Measurements from ENCODE around the gene BAG5.
"Not testable (repeated sequence)": the region's sequence is repeated elsewhere in the genome, so short reads cannot be mapped to it uniquely, and the experiment has no call there.

Gene BAG5

DNA sequence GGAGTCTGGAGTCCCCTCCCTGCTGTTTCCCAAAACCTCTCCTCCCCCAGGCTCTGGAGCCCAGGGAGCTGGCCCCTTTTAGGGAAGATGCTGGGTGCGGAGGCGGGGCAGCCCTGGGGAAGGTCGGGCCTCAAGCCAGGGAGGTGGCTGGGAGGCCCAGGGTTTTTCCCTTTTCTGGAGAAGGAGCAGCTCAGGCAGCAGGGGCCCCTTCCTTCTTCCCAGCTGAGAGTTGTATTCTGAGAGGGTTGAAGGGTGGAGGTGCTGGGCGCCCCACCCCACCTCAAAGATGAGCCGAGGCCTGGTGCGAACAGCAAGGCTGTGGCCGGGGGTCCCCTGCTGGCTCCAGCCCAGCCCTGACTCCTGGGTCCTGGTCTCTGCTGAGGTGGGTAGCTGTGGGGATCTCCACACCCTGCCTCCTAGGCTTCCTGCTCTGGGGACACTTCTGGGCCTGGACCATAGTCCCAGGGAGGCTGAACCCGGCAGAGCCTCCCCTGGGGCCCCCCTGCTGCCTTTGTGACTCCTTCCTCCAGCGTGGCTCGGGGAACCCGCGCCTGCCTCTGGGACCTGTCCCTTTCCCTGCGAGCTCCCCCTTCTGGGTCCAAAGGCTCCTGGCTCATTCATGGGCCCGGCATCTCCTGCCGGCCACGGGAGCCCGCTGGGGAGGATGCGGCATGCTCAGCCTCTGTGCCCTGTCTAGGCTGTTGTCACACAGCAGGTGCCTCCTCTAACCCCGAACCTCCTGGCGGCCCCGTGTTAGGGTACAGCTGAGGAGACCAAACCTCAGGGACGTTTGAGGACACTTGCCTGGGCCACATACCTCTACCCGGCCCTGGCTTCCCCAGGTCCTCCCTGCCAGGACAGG, 29.1 kb downstream of the BAG5 start:
- DNase-seq, result no peak

DNA sequence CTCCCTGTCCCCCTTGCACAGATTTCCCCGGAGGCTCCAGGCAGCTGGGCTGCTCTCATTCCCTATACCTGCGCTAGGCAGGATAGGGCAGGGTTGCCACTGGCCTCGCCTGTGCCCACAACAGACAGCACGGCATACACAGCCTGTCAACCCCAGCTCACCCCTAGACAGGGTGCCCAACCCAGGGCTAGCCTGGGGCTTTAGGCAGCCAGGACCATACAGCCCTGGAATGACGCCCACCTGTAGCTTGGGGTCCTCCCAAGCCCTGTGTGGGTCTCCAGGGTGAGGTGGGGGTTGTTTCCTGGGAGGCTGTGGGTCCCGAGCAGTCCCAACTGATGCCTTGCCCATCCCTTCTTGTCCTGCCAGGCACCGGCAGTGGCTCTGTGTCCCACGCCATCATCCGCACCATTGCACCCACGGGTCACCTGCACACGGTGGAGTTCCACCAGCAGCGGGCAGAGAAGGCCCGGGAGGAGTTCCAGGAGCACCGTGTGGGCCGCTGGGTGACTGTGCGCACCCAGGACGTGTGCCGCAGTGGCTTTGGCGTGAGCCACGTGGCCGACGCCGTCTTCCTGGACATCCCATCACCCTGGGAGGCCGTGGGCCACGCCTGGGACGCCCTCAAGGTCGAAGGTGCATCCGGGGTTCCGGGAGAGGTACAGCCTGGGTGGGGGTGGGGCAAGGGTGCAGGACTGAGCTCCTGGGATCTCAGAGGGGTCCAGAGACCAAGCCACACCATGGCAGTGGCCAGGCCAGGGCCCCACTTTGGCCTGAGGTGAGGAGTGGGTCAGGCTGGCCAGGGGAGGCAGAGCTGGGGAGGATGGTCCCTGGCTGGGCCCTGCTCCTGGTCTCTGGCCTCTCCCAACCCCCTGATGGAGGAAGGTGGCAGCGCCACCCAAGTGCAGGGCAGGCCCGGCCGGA, 30.0 kb downstream of the BAG5 start:
- DNase-seq, result no peak

DNA sequence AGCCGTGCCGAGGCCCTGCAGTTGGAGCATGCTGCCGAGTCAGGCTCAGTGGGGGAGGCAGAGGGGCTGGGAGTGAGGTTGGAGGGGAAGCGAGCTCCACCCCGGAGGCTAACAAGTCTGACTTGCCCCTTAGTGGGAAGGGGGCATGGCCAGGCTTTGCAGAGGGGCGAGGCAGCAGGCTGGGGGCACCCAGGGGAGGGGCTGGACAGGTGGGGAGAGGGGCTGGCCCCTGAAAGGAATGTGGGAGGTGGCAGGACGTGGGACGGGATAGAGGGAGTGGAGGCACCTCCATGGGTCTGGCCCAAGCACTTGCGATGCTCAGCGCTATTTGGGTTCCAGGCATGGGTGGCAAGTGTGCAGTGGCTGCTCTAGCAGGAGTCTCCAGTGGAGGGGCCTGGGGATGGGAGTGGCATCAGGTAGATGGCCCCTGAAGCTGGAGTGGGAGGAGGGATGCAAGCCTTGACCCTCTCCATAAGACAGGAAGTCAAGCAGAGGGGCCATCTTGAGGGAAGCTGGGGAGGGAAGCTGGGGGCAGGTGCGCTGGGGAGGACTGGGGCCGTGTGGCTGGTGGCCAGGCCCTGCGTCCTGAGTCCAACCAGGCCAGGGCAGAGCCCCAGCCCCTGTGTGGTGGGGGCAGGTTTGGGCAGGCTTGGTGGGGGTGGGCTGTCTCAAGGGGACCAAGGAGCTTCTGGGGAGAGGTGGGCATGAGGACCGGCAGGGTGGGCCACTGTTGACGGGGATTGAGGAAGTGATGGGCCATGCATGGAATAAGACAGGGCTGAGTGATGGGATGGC, 30.8 kb downstream of the BAG5 start:
- no peak for DNase-seq

DNA sequence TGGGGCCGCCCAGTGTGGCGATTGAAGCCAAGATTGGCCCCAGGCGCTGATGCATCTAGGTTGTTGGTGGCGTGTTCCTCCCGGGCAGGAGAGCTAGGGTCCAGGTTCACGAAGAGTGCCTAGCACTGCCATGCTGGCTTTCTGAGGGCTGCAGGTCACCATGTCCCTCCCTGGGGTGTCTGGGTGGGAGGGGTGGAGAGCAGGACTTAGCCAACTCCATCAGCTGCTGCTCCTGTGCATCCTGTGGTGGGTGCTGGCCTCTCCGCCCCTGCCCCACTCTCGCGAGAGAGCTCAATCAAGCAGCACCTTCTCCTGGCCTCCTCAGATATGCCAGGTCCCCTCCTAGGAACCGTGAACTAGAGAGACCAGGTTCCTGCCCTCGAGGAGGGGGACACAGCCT, 31.6 kb downstream of the BAG5 start:
- DNase-seq, result no peak

DNA sequence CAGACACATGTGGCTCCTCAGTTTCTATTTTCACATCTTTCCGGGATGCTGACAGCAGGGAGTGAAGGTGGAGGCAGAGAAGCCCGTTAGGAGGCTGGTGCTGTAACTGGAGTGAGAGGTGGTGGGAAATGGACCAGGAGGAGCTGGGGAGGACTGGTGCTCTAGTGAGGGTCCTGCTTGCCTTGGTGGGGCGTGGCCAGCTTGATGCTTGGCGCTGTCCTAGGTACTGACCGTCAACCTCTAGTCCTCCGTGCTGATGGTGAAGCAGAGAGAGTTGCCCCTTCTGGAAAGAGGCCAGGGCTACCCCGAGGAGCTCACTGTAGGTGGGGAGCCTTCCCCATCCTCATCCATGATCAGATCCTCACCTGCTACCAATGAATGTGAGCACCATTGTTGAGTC, 32.1 kb downstream of the BAG5 start:
- DNase-seq, result no peak

DNA sequence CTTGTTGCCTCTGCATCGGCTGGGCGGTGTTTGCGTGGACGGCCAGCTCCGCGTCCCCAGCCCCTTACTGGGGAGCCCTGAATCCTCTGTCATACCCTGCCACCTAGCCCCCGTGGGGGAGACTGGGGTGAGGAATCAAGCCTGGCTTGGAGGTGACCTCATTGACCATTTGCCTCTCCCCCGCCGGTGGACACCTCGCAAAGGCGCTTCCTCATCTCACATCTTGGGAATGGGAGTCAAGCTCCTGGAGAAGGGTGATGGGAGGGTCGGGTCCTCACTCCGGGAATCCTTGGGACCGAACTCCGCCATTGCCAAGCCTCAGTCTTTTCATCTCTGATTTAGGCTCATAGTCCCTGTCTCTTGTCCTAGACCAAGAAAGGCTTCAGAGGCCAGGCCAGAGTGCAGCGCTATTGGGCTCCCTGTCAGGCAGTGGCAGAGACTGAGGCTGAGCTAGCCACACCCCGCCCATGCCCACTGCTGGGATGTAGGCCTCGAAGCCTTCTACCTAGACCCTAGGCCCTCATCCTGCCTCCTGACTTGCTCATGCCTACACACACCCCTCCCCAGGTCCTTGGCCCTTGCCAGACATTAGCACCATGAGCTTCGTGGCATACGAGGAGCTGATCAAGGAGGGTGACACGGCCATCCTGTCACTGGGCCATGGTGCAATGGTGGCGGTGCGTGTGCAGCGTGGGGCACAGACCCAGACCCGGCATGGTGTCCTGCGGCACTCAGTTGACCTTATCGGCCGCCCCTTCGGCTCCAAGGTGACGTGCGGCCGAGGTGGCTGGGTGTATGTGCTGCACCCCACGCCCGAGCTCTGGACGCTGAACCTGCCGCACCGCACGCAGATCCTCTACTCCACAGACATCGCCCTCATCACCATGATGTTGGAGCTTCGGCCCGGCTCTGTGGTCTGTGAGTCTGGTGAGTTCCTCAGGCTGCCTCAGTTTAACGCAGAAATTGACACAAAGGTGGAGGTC, 32.8 kb downstream of the BAG5 start:
- DNase-seq, result no peak

DNA sequence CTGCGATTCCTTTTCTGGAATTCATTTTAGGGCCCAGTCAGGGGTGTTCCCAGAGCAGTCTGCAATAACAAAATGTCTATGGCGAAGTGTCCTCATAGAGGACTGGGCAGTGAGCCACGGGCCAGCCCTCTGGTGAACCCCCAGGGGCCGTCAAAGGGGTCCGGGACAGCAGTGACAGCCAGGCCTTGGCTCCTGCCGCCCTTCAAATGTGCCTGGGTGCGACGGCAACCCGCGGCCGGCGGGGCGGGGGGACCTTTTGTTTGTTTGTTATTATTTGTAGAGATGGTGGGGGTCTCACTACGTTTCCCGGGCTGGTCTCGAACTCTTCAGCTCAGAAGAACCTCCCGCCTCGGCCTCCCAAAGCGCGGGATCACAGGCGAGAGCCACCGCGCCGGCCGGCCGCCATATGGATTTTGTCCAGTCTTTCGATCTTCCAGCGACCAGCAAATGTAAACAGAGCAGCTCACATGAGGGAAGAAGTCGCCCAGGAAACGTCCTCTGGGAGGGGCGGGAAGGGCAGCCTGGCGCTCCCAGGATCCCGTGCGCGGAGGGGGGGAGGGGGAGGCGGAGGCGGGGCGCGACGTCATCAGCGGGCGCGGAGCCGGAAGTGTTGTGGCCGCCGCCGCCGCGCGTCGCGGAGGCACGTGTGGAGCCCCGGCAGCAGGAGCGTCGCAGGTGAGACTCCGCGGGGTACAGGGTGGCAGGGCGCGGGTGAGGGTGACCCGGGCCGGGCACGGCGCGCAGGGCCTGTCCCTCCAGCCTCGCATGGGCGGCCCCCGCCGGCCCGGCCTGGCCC, 33.7 kb downstream of the BAG5 start, which contains the start of gene TRMT61A:
TRMT61A (plus strand) TSS at position 610 of the 796 bp plus-strand sequence. CDS start 783 bp downstream, outside the sequence.
- DNase-seq, result peak; percentile 92

DNA sequence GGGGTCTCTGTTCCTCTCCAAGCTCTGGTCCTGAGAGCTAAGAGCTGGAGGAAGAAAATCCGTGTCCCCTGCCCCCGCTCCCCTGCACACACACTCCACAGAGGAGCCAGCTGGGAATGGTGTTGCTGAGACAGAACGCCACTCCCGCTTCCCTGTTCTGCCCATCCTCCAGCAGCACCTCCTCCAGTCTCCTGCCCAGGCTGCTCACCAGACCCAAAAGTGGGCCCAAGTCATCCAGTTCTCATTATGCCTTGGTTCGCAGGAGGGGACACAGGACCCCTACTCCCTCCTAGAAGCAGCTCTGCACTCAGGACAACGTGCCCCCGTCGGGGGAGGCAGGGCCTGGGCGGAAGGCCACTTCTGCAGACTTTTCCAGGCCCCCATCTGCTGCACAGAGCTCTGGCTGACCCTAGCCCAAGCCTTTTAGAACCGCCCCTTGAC, 34.3 kb downstream of the BAG5 start:
- no peak for DNase-seq

DNA sequence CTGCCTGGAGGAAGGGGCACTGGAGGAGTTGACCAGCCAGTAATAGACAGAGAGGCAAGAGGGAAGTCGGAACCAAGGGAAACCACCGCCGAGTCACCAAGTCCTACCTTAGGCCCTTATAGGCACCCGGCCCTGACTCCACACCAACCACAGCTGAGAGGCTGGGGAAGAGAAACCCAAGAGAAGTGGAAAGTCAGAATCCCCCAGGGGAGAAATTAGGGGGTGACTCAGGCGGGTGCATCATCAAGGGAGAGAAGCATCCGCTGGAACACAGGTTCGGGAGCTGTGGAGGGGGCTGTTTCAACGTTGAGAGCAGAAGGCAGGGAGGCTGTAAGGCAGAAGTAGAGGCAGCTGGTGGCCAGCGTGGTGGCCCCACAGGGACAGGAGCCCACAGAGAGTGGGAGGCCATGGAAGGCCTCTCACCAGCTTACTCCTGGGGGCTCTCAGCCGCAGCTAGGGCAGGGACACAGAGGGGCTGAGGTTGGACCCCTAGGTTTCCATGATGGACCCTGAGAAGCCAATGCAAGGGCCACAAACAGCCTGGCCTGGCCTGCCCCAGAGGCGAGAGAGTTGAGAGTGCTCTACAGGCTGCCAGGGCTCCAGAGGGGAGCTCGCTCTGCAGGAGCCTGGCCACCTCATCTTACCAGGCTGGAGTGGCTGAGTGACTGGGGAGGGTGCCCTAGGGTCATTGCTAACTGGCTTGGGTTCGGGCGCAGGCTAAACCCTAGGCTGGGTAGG, 34.9 kb downstream of the BAG5 start:
- no peak for DNase-seq

DNA sequence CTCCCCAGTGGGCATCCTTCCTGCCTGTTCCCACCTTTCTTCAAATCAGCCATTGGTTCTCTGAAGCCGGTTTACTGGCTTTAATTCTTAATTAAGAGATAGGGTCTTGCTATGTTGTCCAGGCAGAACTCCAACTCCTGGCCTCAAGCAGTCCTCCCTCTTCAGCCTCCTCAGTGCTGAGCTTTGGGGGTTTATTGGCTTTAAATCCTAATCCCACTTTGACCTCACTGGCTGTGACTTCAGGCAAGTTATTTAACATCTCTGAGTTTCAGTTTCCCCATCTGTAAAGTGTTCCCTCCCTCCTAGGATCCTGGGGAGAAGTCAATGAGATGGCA, 35.6 kb downstream of the BAG5 start:
- no peak for DNase-seq

DNA sequence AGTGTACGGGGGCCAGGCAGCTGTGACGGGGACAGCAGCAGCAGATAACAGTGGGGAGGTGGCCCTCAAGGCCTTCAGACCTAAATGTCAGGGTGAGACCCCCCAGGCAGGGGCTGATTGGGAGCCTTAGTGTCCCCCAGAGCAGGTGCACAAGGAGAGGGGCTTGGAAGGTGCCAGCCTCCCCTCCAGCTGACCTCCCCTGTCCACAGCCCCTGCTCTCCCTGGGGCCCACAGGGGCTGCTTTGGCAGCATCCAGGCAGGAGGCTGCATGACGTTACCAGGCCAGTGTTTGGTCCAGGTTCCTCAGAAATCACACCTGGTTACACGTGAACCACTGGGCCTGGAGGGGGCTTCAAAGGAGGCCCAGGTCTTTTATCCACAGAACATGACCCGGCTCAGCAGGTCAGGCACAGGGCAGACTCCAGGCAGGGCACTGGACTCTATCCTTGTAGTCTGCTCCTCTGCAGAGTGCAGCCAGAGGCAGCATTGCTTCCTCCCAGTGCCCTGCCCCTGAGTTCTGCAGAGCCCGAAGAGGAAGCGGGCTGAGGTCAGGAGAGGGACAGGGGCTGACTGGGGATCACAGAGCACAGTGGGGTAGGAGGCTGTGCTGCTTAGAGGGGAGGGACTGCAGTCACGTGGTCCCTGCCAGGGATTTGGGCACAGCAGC, 36.1 kb downstream of the BAG5 start:
- DNase-seq, result no peak

DNA sequence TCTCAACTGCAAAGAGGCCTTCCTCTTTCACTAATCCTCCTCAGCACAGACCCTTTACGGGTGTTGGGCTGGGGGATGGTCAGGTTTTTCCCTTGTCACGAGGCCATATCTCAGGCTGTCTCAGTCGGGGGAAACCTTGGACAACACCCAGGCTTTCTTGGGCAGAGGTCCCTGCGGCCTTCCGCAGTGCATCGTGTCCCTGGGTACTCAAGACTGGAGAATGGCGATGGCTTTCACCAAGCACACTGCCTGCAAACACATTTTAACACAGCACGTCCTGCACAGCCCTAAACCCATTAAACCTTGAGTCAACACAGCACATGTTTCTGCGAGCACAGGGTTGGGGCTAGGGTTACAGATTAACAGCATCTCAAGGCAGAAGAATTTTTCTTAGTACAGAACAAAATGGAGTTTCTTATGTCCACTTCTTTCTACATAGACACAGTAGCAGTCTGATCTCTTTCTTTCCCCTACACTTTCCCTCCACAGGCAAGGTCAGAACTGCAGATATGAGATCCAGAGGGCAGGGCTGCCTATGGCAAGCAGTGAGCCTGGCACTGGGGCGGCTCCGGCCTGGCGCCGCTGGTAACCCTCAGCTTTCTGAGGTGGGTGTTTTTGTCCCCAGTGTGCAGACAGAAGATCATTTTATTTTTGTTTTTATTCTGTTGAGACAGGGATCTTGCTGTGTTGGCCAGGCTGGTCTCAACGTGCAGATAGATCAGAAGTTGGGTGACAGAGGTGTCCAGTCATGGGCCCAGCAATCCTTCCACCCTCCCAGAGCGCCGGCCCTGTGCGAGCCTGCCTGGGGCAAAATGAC, 36.8 kb downstream of the BAG5 start:
- DNase-seq, result not testable (repeated sequence)

DNA sequence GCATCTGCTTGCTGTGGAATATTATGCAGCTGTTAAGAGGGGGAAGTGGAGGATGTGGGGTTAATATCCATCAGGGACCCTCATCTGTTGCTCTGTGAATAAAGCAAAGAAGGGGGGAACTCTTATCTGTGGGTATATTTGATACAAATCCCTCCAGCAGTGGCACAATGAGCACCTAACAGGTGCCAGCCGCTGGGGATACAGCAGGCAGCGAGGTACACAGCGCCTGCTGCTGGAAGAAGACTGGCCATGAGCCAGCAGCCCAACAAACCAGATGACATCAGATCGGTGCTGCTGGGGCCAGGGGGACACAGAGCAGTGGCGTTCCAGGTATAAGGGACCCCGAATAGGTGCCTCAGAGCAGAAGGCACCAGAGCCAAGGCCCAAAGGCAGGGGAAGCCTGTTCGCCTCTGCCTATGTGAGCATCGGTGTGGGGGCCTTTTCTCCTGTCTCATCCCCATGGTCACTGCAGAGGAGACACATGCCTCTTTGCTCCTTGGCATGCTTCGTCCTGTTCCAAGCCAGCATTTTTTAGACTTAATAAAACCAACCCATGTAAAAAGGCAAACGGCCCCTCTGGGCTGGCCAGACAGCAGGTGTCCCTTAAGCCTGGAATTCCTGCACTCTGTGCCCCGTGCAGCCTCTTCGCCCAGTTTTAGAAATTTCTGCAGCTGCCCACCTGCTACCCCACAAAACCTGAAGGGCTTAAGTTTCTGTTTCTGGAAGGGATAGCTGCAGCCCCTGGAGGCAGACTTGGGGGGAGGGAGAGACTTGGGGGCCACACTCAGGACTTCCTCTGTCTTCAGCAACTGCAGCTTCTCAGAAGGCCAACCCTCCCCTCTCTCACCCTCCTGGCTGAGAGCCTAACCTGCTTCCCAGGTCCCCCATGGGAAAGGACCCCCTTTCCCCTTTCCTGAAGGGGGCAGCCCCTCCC, 38.2 kb downstream of the BAG5 start:
- no peak for DNase-seq

DNA sequence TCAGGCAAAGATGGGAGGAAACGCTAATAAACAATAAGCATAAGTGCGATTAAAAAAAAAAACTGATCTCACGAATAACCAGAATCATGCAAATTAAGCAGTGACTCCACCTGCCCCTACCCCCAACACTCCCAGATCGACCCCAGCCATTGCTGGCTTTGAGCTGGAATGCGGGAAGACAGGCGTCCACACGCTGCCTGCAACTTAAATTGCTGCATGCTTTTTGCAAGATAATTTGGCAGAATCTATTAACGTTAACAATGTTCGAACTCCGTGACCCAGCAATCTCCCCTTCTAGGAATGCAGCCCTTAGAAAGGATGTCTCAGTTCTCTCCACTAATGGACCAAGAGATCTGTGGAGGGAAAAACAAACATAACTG, 38.9 kb downstream of the BAG5 start:
- no peak for DNase-seq

DNA sequence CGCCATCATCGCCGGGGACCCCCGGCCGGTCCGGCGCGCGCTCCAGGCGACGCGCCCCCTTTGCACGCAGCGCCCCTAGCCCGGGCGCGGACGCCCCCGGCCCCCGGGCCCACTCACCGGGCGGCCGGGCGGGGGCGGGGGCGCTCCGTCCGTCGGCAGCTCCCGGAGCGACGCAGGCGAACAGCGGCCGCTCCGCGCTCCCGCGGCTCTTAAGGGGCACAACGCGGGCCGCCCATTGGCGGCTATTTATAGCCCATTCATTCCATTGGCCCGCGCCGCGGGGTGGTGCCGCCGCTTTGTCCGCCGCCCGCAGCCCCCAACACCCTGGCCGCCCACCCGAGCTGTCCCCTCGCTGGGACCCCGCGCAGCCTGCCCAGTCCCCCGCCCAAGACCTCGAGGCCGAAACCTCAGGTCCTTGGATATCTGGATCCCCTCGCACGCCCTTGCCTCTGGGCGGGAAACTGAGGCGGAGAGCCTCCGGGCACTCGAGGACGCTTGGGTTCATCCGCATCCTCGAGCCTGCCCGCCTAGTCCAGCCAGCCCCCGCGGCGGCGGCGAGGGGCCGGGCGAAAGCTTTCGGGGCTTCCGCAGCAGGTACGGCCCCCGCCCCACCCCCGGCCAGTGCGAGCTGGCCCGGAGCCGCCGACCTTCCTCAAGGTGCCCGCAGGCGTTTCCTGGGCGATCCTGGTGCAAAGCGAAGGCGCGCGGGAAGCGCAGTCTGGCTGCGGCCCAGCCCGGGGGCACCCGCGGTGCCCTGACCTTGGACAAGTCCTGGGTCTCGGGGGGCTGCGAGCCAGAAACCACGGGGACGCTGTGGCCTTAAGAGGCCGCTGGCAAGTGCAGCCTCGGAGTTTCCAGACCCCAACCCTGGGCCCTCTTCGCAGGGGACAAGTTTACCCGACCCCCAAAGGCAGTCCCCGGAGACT, 39.5 kb downstream of the BAG5 start, which contains the start of gene CKB:
CKB (minus strand) TSS at position 182 of the 926 bp plus-strand sequence. CDS start 337 bp downstream, outside the sequence.
- DNase-seq, result peak; percentile 93

DNA sequence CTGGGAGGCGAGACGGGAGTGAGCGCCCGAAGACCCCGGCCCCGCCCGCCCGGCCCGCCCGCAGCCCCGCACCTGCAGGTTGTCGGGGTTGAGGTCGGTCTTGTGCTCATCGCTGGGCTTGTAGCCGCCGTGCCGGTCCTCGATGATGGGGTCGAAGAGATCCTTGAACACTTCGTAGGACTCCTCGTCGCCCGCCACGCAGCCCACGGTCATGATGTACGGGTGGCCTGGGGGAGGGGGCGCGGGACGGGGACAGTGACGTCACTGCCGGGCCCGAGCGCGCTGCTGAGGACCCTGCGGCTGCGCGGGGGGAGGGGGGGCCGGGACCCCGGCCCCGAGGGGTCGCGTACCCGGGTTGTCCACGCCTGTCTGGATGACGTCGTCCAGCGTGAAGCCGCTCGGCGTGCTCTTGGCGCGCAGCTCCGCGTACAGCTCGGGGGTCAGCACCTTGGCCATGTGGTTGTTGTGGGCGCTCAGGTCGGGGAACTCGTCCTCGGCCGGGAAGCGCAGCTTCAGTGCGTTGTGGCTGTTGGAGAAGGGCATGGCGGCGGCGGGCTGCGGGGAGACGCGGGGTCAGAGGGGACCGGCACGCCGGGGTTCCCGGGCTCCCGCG, 40.4 kb downstream of the BAG5 start:
- DNase-seq, result peak; percentile 33
